GM19238 (cell line): ENCODE measurements around the gene SERPINH1.
A peak's percentile ranks its signal among the peaks of the same experiment; 100 is the strongest.

Source experiments
- DNase-seq: peaks from one replicate; pipeline ENCODE4 v3.0.0; 2011; ENCODE audit warnings: low spot score; ENCODE audit not compliant: insufficient read length

Gene SERPINH1

GRCh38 chr11:75594211-75594610, 32.2 kb downstream of the SERPINH1 start:
- DNase-seq, result no peak

GRCh38 chr11:75595429-75595828, 33.4 kb downstream of the SERPINH1 start:
- no peak for DNase-seq

- DNase-seq, result no peak
Observed at GRCh38 chr11:75596914-75597313, 34.9 kb downstream of the SERPINH1 start.

GRCh38 chr11:75597636-75598035, 35.6 kb downstream of the SERPINH1 start:
- peak; percentile 47 for DNase-seq

- no peak for DNase-seq
Observed at GRCh38 chr11:75598264-75598663, 36.2 kb downstream of the SERPINH1 start.

- DNase-seq, result no peak
Observed at GRCh38 chr11:75598900-75599299, 36.8 kb downstream of the SERPINH1 start.

- no peak for DNase-seq
Observed at GRCh38 chr11:75600356-75600755, 38.3 kb downstream of the SERPINH1 start.

GRCh38 chr11:75601494-75601893, 39.4 kb downstream of the SERPINH1 start:
- DNase-seq, result no peak

- no peak for DNase-seq
Observed at GRCh38 chr11:75602951-75603350, 40.9 kb downstream of the SERPINH1 start.

GRCh38 chr11:75603791-75604736, 42.0 kb downstream of the SERPINH1 start:
- no peak for DNase-seq

GRCh38 chr11:75606099-75606498, 44.0 kb downstream of the SERPINH1 start:
- DNase-seq, result no peak

- DNase-seq, result no peak
Observed at GRCh38 chr11:75611823-75612222, 49.8 kb downstream of the SERPINH1 start.

- no peak for DNase-seq
Observed at GRCh38 chr11:75615751-75616150, 53.7 kb downstream of the SERPINH1 start.

GRCh38 chr11:75616281-75616680, 54.2 kb downstream of the SERPINH1 start:
- DNase-seq, result no peak
